Uterus (tissue), 4 donors: ENCODE measurements around the gene CHN2. TPM values are rescaled to one million over a fixed set of nuclear protein-coding genes. Genes with fewer than 3 reads are reported as not detected.

ENCODE experiments used
- DNase-seq, 2 donors: peaks; one replicate each; pipeline ENCODE4 v3.0.0-alpha.2; 2019 to 2020
- H3K27ac ChIP-seq, 2 donors: fragments of 200-600 bp; sonication (generic); 1 replicate in 1 of 2; 2 replicates in 1 of 2; pipeline ENCODE4 v1.5.1; 2016 to 2018
- H3K27me3 ChIP-seq, 2 donors: fragments of 200-600 bp; sonication (generic); one replicate each; pipeline ENCODE4 v1.5.1; 2018 to 2019; ENCODE audit warnings: control low read depth in 1 of 2
- H3K36me3 ChIP-seq, 2 donors: fragments of 200-600 bp; sonication (generic); one replicate each; pipeline ENCODE4 v1.5.1; 2019; ENCODE audit warnings: control low read depth in 1 of 2
- H3K4me1 ChIP-seq, 2 donors: fragments of 200-600 bp; sonication (generic); one replicate each; pipeline ENCODE4 v1.5.1; 2018 to 2019; ENCODE audit warnings: control low read depth in 1 of 2
- H3K4me3 ChIP-seq, 2 donors: fragments of 200-600 bp; sonication (generic); 1 replicate in 1 of 2; 2 replicates in 1 of 2; pipeline ENCODE4 v1.5.1; 2018 to 2019; ENCODE audit warnings: mild to moderate bottlenecking in 1 of 2
- H3K9me3 ChIP-seq, 2 donors: fragments of 200-600 bp; sonication (generic); one replicate each; pipeline ENCODE4 v1.5.1; 2019; ENCODE audit warnings: control low read depth in 1 of 2
- CTCF ChIP-seq, 4 experiments: fragments of 200-600 bp in 2 of 4; fragments of 450-650 bp in 2 of 4; sonication (generic) in 2 of 4; IDR thresholded peaks; one replicate each; pipeline ENCODE4 v1.5.1; 2016 to 2019; ENCODE audit warnings: antibody characterized with exemption in 4 of 4, mild to moderate bottlenecking in 2 of 4, moderate library complexity in 1 of 4
- POLR2A ChIP-seq, 2 donors: fragments of 450-650 bp; IDR thresholded peaks; one replicate each; pipeline ENCODE4 v1.6.1; 2016; ENCODE audit warnings: antibody characterized with exemption in 2 of 2, mild to moderate bottlenecking in 1 of 2, moderate library complexity in 1 of 2
- intact Hi-C: fragments of 100-400 bp; cut with DNase I; formaldehyde crosslinking; loops from one replicate; pipeline ENCODE4 v1.15.1; 2023; ENCODE audit warnings: low total_unique reads
- total RNA-seq, 4 donors: library from RNA; depleted of rRNA in 3 of 4; stranded (reverse); fragments of >200 nt in 3 of 4; gene quantifications; one replicate each; pipeline versions ENCODE4 v1.1.0 to v1.2.4, GENCODE V29; 2014 to 2023
- donor health status: DM: yes; HTN: yes; CAD: no.

The CHN2 gene
- total RNA-seq, 4 donors from 2014 or later: 9.8 to 22.9 (median 18.3) TPM

GRCh38 chr7:29309041-29309854 lies 114.7 kb downstream of the CHN2 start:
- Histone ChIP-seq H3K4me3 (no peak overlapping the region), H3K27me3 (no peaks in the 10 kb centered on the region), H3K36me3 (no peaks in the 10 kb centered on the region), H3K9me3 (no peaks in the 10 kb centered on the region), H3K4me1 (no peaks in the 10 kb centered on the region), H3K27ac (no peak overlapping the region)
- intact Hi-C loops: no loop called here
- no peak for DNase-seq
- no peak for TF ChIP-seq CTCF (IDR thresholded peaks at IDR 0.05)
- TF ChIP-seq POLR2A (IDR thresholded peaks at IDR 0.05): no peak

- H3K4me1 ChIP-seq: no peaks in the 10 kb centered on the region
- no peaks in the 10 kb centered on the region for H3K27me3 ChIP-seq
- intact Hi-C loops: no loop called here
- no peak overlapping the region for H3K27ac ChIP-seq
- no peaks in the 10 kb centered on the region for H3K9me3 ChIP-seq
- TF ChIP-seq POLR2A (IDR thresholded peaks at IDR 0.05): no peak
- no peak for TF ChIP-seq CTCF (IDR thresholded peaks at IDR 0.05)
- no peaks in the 10 kb centered on the region for H3K36me3 ChIP-seq
- DNase-seq: no peak
- no peak overlapping the region for H3K4me3 ChIP-seq
Measured at GRCh38 chr7:29310625-29311024, 116.0 kb downstream of the CHN2 start.

- Histone ChIP-seq H3K4me1 (no peaks in the 10 kb centered on the region), H3K4me3 (no peak overlapping the region), H3K27ac (no peak overlapping the region), H3K36me3 (no peaks in the 10 kb centered on the region), H3K9me3 (no peaks in the 10 kb centered on the region), H3K27me3 (no peaks in the 10 kb centered on the region)
- intact Hi-C loops: no loop called here
- no peak for TF ChIP-seq CTCF (IDR thresholded peaks at IDR 0.05)
- TF ChIP-seq POLR2A (IDR thresholded peaks at IDR 0.05): no peak
- no peak for DNase-seq
Measured at GRCh38 chr7:29311314-29311713, 116.7 kb downstream of the CHN2 start.

GRCh38 chr7:29314148-29314547 lies 119.6 kb downstream of the CHN2 start:
- Histone ChIP-seq H3K36me3 (no peaks in the 10 kb centered on the region), H3K4me1 (no peaks in the 10 kb centered on the region), H3K27me3 (no peaks in the 10 kb centered on the region), H3K9me3 (no peaks in the 10 kb centered on the region), H3K27ac (no peak overlapping the region), H3K4me3 (no peak overlapping the region)
- intact Hi-C loops: no loop called here
- no peak for DNase-seq
- TF ChIP-seq POLR2A (IDR thresholded peaks at IDR 0.05) (no peak), CTCF (IDR thresholded peaks at IDR 0.05) (no peak)

GRCh38 chr7:29315122-29315891 lies 120.7 kb downstream of the CHN2 start:
- no peaks in the 10 kb centered on the region for H3K36me3 ChIP-seq
- H3K9me3 ChIP-seq: no peaks in the 10 kb centered on the region
- no peak for DNase-seq
- H3K4me3 ChIP-seq: no peak overlapping the region
- intact Hi-C loops: no loop called here
- TF ChIP-seq CTCF (IDR thresholded peaks at IDR 0.05): no peak
- no peak for TF ChIP-seq POLR2A (IDR thresholded peaks at IDR 0.05)
- no peak overlapping the region for H3K27ac ChIP-seq
- H3K4me1 ChIP-seq: no peaks in the 10 kb centered on the region
- no peaks in the 10 kb centered on the region for H3K27me3 ChIP-seq
